GM18505 (cell line): ENCODE measurements around the gene RNF41.

Experiments used
- ATAC-seq: cut with Tn5 transposase; IDR thresholded peaks from one replicate; pipeline ENCODE4 v1.9.1; 2021; ENCODE audit not compliant: unreplicated experiment
- POLR2A ChIP-seq: IDR thresholded peaks from 4 replicates; pipeline ENCODE4 v1.6.1; 2011; ENCODE audit warnings: borderline replicate concordance; ENCODE audit not compliant: insufficient read depth, insufficient read length; ENCODE audit errors: extremely low read depth

RNF41 gene

GRCh38 chr12:56154246-56154771 is 67.4 kb downstream of the RNF41 start:
- no peak for ATAC-seq
- no peak for TF ChIP-seq POLR2A

GRCh38 chr12:56153678-56154065 is 68.0 kb downstream of the RNF41 start:
- no peak for ATAC-seq
- TF ChIP-seq POLR2A, result no peak

GRCh38 chr12:56152756-56153677 is 68.7 kb downstream of the RNF41 start:
- ATAC-seq, result no peak
- no peak for TF ChIP-seq POLR2A
